WTC11 (cell line): ENCODE measurements around the gene TMEM169. TPM values are rescaled to one million over a fixed set of nuclear protein-coding genes. Genes with fewer than 3 reads are reported as not detected.

Experiments used
- ATAC-seq: fragments of 200-7000 bp; cut with Tn5 transposase; 2 replicates; pipeline ENCODE4 v1.10.0; 2021; ENCODE audit warnings: mild to moderate bottlenecking, moderate library complexity
- CTCF ChIA-PET: fragments of 300-600 bp; sonication (Branson Sonifier 250); formaldehyde crosslinking; loops from one replicate; lab custom pipeline; 2021; ENCODE audit warnings: antibody characterized with exemption; lab: Charles Lee
- POLR2A ChIA-PET: fragments of 350-600 bp; sonication (Branson Sonifier 250); formaldehyde crosslinking; loops from one replicate; lab custom pipeline; 2021; ENCODE audit warnings: antibody characterized with exemption; lab: Charles Lee
- DNase-seq: peaks from one replicate; pipeline ENCODE4 v3.0.0; 2021; ENCODE audit warnings: low spot score
- H3K27ac Mint-ChIP-seq: 2 replicates; pipeline ENCODE4 v1.8.0; 2021; ENCODE audit warnings: mixed read lengths
- H3K27me3 Mint-ChIP-seq: 2 replicates; pipeline ENCODE4 v1.8.0; 2021; ENCODE audit warnings: low read depth, mild to moderate bottlenecking, moderate library complexity, mixed read lengths
- H3K36me3 Mint-ChIP-seq: 2 replicates; pipeline ENCODE4 v1.8.0; 2021; ENCODE audit warnings: mixed read lengths
- H3K4me1 Mint-ChIP-seq: 2 replicates; pipeline ENCODE4 v1.8.0; 2022; ENCODE audit warnings: mixed read lengths
- H3K4me3 Mint-ChIP-seq: 2 replicates; pipeline ENCODE4 v1.8.0; 2021; ENCODE audit warnings: mild to moderate bottlenecking, moderate library complexity, mixed read lengths
- H3K9me3 Mint-ChIP-seq: 2 replicates; pipeline ENCODE4 v1.8.0; 2021; ENCODE audit warnings: mixed read lengths
- ATF1 ChIP-seq: sonication (generic); formaldehyde crosslinking; IDR thresholded peaks from 2 replicates; pipeline ENCODE4 v1.8.1; 2023; ENCODE audit warnings: mild to moderate bottlenecking, moderate library complexity, missing genetic modification reagents
- E2F1 ChIP-seq: sonication (generic); formaldehyde crosslinking; IDR thresholded peaks from 2 replicates; pipeline ENCODE4 v1.8.0; 2022; ENCODE audit warnings: mild to moderate bottlenecking, missing genetic modification reagents
- ELF4 ChIP-seq: sonication (generic); formaldehyde crosslinking; IDR thresholded peaks from 2 replicates; pipeline ENCODE4 v1.8.1; 2022; ENCODE audit warnings: low read depth, mild to moderate bottlenecking, moderate library complexity, missing genetic modification reagents
- EMX1 ChIP-seq: fragments of 250-450 bp; sonication (Bioruptor Pico); IDR thresholded peaks from 2 replicates; pipeline ENCODE4 v1.8.0; 2021; ENCODE audit warnings: mild to moderate bottlenecking
- FOXJ3 ChIP-seq: sonication (generic); formaldehyde crosslinking; IDR thresholded peaks from 2 replicates; pipeline ENCODE4 v1.9.0; 2021; ENCODE audit warnings: missing genetic modification reagents, mild to moderate bottlenecking, borderline replicate concordance
- FOXP1 ChIP-seq: sonication (generic); formaldehyde crosslinking; IDR thresholded peaks from 2 replicates; pipeline ENCODE4 v1.8.0; 2022; ENCODE audit warnings: missing genetic modification reagents, mild to moderate bottlenecking, moderate library complexity, borderline replicate concordance
- GABPB1 ChIP-seq: sonication (generic); formaldehyde crosslinking; IDR thresholded peaks from 2 replicates; pipeline ENCODE4 v1.8.1; 2023; ENCODE audit warnings: mild to moderate bottlenecking, missing genetic modification reagents
- HMGA2 ChIP-seq: fragments of 250-450 bp; sonication (Bioruptor Pico); IDR thresholded peaks from 2 replicates; pipeline ENCODE4 v1.4.0; 2021; ENCODE audit warnings: mild to moderate bottlenecking, moderate library complexity
- IRF2 ChIP-seq: sonication (generic); formaldehyde crosslinking; IDR thresholded peaks from 2 replicates; pipeline ENCODE4 v1.8.0; 2022; ENCODE audit warnings: low read depth, missing genetic modification reagents, borderline replicate concordance
- JAZF1 ChIP-seq: fragments of 250-450 bp; sonication (Bioruptor Pico); IDR thresholded peaks from 2 replicates; pipeline ENCODE4 v1.9.0; 2021; ENCODE audit warnings: moderate library complexity, mild to moderate bottlenecking, inconsistent platforms
- JUN ChIP-seq: sonication (generic); formaldehyde crosslinking; IDR thresholded peaks from 2 replicates; pipeline ENCODE4 v1.8.0; 2023; ENCODE audit warnings: mild to moderate bottlenecking, missing genetic modification reagents
- NFE2L1 ChIP-seq: sonication (generic); formaldehyde crosslinking; IDR thresholded peaks from 2 replicates; pipeline ENCODE4 v1.8.1; 2023; ENCODE audit warnings: missing genetic modification reagents
- NR1H2 ChIP-seq: sonication (generic); formaldehyde crosslinking; IDR thresholded peaks from 2 replicates; pipeline ENCODE4 v1.9.0; 2021; ENCODE audit warnings: mild to moderate bottlenecking, moderate library complexity, missing genetic modification reagents
- NR2C2 ChIP-seq: sonication (generic); formaldehyde crosslinking; IDR thresholded peaks from 2 replicates; pipeline ENCODE4 v1.8.0; 2022; ENCODE audit warnings: mild to moderate bottlenecking, missing genetic modification reagents
- RORB ChIP-seq: fragments of 250-450 bp; sonication (Bioruptor Pico); IDR thresholded peaks from 2 replicates; pipeline ENCODE4 v1.9.0; 2021; ENCODE audit warnings: mild to moderate bottlenecking
- SMAD3 ChIP-seq: sonication (generic); formaldehyde crosslinking; IDR thresholded peaks from 2 replicates; pipeline ENCODE4 v1.8.0; 2022; ENCODE audit warnings: missing genetic modification reagents, mild to moderate bottlenecking, borderline replicate concordance
- SMAD4 ChIP-seq: sonication (generic); formaldehyde crosslinking; IDR thresholded peaks from 2 replicates; pipeline ENCODE4 v1.8.0; 2022; ENCODE audit warnings: mild to moderate bottlenecking, missing genetic modification reagents
- SOX15 ChIP-seq: fragments of 250-450 bp; sonication (Bioruptor Pico); IDR thresholded peaks from 2 replicates; pipeline ENCODE4 v1.9.0; 2021; ENCODE audit warnings: mild to moderate bottlenecking
- SP1 ChIP-seq: sonication (generic); formaldehyde crosslinking; conservative IDR thresholded peaks from 2 replicates; pipeline ENCODE4 v1.8.1; 2022; ENCODE audit warnings: missing genetic modification reagents
- USF1 ChIP-seq: sonication (generic); formaldehyde crosslinking; IDR thresholded peaks from 2 replicates; pipeline ENCODE4 v1.8.0; 2022; ENCODE audit warnings: mild to moderate bottlenecking, missing genetic modification reagents
- ZBTB43 ChIP-seq: sonication (generic); formaldehyde crosslinking; IDR thresholded peaks from 2 replicates; pipeline ENCODE4 v1.8.1; 2023; ENCODE audit warnings: mild to moderate bottlenecking, missing genetic modification reagents
- ZNF121 ChIP-seq: sonication (generic); formaldehyde crosslinking; IDR thresholded peaks from 2 replicates; pipeline ENCODE4 v1.8.0; 2023; ENCODE audit warnings: missing genetic modification reagents
- ZNF138 ChIP-seq: sonication (generic); formaldehyde crosslinking; conservative IDR thresholded peaks from 2 replicates; pipeline ENCODE4 v1.8.1; 2022; ENCODE audit warnings: mild to moderate bottlenecking, moderate library complexity, missing genetic modification reagents
- ZNF219 ChIP-seq: sonication (generic); formaldehyde crosslinking; IDR thresholded peaks from 2 replicates; pipeline ENCODE4 v1.8.0; 2023; ENCODE audit warnings: missing genetic modification reagents, mild to moderate bottlenecking, borderline replicate concordance
- ZNF396 ChIP-seq: fragments of 250-450 bp; sonication (Bioruptor Pico); IDR thresholded peaks from 2 replicates; pipeline ENCODE4 v1.8.0; 2021; ENCODE audit warnings: mild to moderate bottlenecking, moderate library complexity, borderline replicate concordance
- ZNF416 ChIP-seq: fragments of 250-450 bp; sonication (Bioruptor Pico); IDR thresholded peaks from 2 replicates; pipeline ENCODE4 v1.9.0; 2021; ENCODE audit warnings: mild to moderate bottlenecking, inconsistent platforms
- ZNF423 ChIP-seq: fragments of 250-450 bp; sonication (Bioruptor Pico); IDR thresholded peaks from 2 replicates; pipeline ENCODE4 v2.1.2; 2022; ENCODE audit warnings: mild to moderate bottlenecking, moderate library complexity
- total RNA-seq: library from RNA; stranded (reverse); gene quantifications from 3 replicates; pipeline ENCODE4 v1.2.3, GENCODE V29; 2021
- TF ChIP-seq, protein P1 (sequence below): fragments of 250-450 bp; sonication (Bioruptor Pico); IDR thresholded peaks from 2 replicates; pipeline ENCODE4 v1.9.0; 2021; ENCODE audit warnings: mild to moderate bottlenecking
- TF ChIP-seq, protein P2 (sequence below): sonication (generic); formaldehyde crosslinking; IDR thresholded peaks from 2 replicates; pipeline ENCODE4 v1.8.0; 2022; ENCODE audit warnings: mild to moderate bottlenecking, missing genetic modification reagents
- TF ChIP-seq, protein P3 (sequence below): fragments of 250-450 bp; sonication (Bioruptor Pico); conservative IDR thresholded peaks from 2 replicates; pipeline ENCODE4 v1.9.0; 2021; ENCODE audit warnings: mild to moderate bottlenecking
- TF ChIP-seq, protein P4 (sequence below): sonication (generic); formaldehyde crosslinking; IDR thresholded peaks from 2 replicates; pipeline ENCODE4 v1.8.1; 2022; ENCODE audit warnings: mild to moderate bottlenecking, moderate library complexity, missing genetic modification reagents

The TMEM169 gene
- total RNA-seq, 1 experiment from 2014 or later, result 1.8 TPM

GRCh38 chr2:216092646-216093045 is 10.9 kb downstream of the TMEM169 start:
- no peaks in the 10 kb centered on the region for H3K9me3 Mint-ChIP-seq
- ChIA-PET CTCF (interaction anchor here (1.0 to 1.7 kb wide), 2 partner anchors 18 to 69 kb away, joined by 3 to 6 read pairs; no protein-coding TSS in a partner anchor), POLR2A (no interaction called here)
- no peak overlapping the region for H3K4me3 Mint-ChIP-seq
- H3K27me3 Mint-ChIP-seq, result no peaks in the 10 kb centered on the region
- H3K4me1 Mint-ChIP-seq, result no peaks in the 10 kb centered on the region
- H3K36me3 Mint-ChIP-seq, result no peaks in the 10 kb centered on the region
- DNase-seq, result no peak
- no peak overlapping the region for H3K27ac Mint-ChIP-seq
- TF ChIP-seq NR1H2 (CRISPR knock-in tag) (no peak), EMX1 (CRISPR knock-in tag) (no peak), SOX15 (CRISPR knock-in tag) (no peak), ZNF416 (no peak), FOXP1 (CRISPR knock-in tag) (no peak), SMAD3 (CRISPR knock-in tag) (no peak), NR2C2 (no peak), ZNF121 (CRISPR knock-in tag) (no peak), USF1 (no peak), SMAD4 (CRISPR knock-in tag) (no peak), ZNF423 (CRISPR knock-in tag) (no peak), ZNF396 (no peak), IRF2 (CRISPR knock-in tag) (no peak), FOXJ3 (CRISPR knock-in tag) (no peak), JAZF1 (no peak), ZNF138 (CRISPR knock-in tag) (no peak), E2F1 (CRISPR knock-in tag) (no peak)
- TF ChIP-seq, protein P1, sequence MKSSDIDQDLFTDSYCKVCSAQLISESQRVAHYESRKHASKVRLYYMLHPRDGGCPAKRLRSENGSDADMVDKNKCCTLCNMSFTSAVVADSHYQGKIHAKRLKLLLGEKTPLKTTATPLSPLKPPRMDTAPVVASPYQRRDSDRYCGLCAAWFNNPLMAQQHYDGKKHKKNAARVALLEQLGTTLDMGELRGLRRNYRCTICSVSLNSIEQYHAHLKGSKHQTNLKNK (CRISPR knock-in tag), result no peak
- TF ChIP-seq, protein P2, sequence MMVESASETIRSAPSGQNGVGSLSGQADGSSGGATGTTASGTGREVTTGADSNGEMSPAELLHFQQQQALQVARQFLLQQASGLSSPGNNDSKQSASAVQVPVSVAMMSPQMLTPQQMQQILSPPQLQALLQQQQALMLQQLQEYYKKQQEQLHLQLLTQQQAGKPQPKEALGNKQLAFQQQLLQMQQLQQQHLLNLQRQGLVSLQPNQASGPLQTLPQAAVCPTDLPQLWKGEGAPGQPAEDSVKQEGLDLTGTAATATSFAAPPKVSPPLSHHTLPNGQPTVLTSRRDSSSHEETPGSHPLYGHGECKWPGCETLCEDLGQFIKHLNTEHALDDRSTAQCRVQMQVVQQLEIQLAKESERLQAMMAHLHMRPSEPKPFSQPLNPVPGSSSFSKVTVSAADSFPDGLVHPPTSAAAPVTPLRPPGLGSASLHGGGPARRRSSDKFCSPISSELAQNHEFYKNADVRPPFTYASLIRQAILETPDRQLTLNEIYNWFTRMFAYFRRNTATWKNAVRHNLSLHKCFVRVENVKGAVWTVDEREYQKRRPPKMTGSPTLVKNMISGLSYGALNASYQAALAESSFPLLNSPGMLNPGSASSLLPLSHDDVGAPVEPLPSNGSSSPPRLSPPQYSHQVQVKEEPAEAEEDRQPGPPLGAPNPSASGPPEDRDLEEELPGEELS (CRISPR knock-in tag), result no peak
- TF ChIP-seq, all 79 proteins: peak for 0
- ATAC-seq, result no peak

DNA sequence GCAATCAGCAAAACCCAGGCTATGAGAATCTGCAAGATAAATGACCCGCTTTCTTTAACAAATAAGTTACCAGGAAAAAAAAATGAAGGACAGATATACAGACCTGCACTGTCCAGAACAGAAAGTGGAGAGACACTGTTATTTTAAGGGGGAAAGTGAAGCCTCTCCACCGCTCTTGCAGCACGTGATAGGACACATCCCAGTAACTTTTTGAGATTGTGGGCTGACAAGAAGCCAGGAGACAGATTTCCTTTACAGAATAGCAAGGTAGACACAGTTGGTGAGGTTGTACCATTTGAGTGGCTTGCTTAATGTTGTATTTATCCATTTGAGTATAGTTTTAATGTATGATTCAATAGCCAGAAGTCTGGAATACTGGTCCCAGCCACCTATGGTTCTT is 13.0 kb downstream of the TMEM169 start:
- Mint-ChIP-seq H3K9me3 (no peaks in the 10 kb centered on the region), H3K4me3 (no peak overlapping the region), H3K36me3 (no peaks in the 10 kb centered on the region), H3K4me1 (no peaks in the 10 kb centered on the region), H3K27me3 (no peaks in the 10 kb centered on the region), H3K27ac (no peak overlapping the region)
- POLR2A ChIA-PET, result no interaction called here
- TF ChIP-seq SP1 (CRISPR knock-in tag) (no peak), NFE2L1 (CRISPR knock-in tag) (no peak), ZNF219 (CRISPR knock-in tag) (no peak), ATF1 (CRISPR knock-in tag) (no peak), ZBTB43 (CRISPR knock-in tag) (no peak), HMGA2 (CRISPR knock-in tag) (no peak), ZNF416 (no peak), ELF4 (CRISPR knock-in tag) (no peak), SOX15 (CRISPR knock-in tag) (no peak), ZNF121 (CRISPR knock-in tag) (no peak), GABPB1 (no peak), FOXJ3 (CRISPR knock-in tag) (no peak), JUN (CRISPR knock-in tag) (no peak), RORB (CRISPR knock-in tag) (no peak)
- TF ChIP-seq, protein P3, sequence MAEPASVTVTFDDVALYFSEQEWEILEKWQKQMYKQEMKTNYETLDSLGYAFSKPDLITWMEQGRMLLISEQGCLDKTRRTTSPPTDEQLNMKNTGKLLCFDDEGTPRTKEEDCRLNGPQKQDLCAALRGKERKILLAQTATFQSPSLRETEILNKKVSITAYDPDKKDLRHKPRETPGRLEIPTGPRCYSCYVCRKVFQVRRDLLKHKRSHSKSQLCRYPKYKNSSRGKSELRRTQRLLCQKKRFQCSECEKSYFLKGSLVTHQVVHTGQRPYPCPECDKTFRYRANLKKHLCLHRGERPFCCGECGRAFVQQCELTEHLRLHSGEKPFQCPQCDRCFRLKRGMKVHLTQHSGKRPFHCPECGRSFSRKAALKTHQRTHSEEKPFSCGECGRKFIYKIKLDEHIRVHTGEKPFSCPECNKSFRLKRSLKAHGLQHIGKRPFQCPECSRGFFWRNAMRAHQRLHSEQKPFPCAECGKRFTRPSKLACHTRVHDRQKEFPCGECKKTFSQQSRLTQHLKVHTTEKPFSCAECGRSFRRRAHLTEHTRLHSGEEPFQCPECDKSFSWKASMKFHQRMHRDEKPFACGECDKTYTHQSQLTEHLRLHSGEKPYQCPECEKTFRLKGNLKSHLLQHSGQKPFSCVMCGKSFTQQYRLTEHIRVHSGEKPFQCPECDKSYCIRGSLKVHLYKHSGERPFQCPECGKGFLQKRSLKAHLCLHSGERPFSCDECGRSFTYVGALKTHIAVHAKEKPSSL, result no peak
- TF ChIP-seq, protein P4, sequence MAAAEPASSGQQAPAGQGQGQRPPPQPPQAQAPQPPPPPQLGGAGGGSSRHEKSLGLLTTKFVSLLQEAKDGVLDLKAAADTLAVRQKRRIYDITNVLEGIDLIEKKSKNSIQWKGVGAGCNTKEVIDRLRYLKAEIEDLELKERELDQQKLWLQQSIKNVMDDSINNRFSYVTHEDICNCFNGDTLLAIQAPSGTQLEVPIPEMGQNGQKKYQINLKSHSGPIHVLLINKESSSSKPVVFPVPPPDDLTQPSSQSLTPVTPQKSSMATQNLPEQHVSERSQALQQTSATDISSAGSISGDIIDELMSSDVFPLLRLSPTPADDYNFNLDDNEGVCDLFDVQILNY (CRISPR knock-in tag), result no peak
- no peak for DNase-seq
- ATAC-seq, result no peak
- CTCF ChIA-PET, result interaction anchor here (1.2 kb wide), 1 partner anchor 61 kb away, joined by 3 read pairs; no protein-coding TSS in a partner anchor
